GM12878 (cell line): ENCODE data around the gene TERB2.

Experiments
- BRCA1 ChIP-seq: IDR thresholded peaks from 2 replicates; pipeline ENCODE4 v1.6.1; 2011; ENCODE audit warnings: low read depth, low read length, improper control_type of control experiment
- EGR1 ChIP-seq, 2 experiments: IDR thresholded peaks; 1 replicate in 1 of 2; 2 replicates in 1 of 2; pipeline ENCODE4 v1.6.1; 2011 to 2012; ENCODE audit warnings: low read depth in 2 of 2, low read length in 2 of 2, borderline replicate concordance in 1 of 2, mild to moderate bottlenecking in 1 of 2, moderate library complexity in 1 of 2
- EP300 ChIP-seq, 2 experiments: fragments of 150-350 bp in 1 of 2; IDR thresholded peaks; 2 replicates each; pipeline ENCODE4 v1.6.1; 2011 to 2012; ENCODE audit warnings: low read depth in 2 of 2, low read length in 2 of 2, borderline replicate concordance in 1 of 2, improper control_type of control experiment in 1 of 2, inconsistent platforms in 1 of 2; ENCODE audit not compliant: control insufficient read depth in 1 of 2
- ESRRA ChIP-seq: IDR thresholded peaks from 2 replicates; pipeline ENCODE4 v1.6.1; 2012; ENCODE audit warnings: mild to moderate bottlenecking, low read length, improper control_type of control experiment
- EZH2 ChIP-seq: IDR thresholded peaks from 2 replicates; pipeline ENCODE4 v1.6.1; 2012; ENCODE audit warnings: low read depth, mild to moderate bottlenecking, control low read depth, inconsistent platforms, low read length, borderline replicate concordance; ENCODE audit not compliant: control insufficient read depth
- MYC ChIP-seq: IDR thresholded peaks from 2 replicates; pipeline ENCODE4 v1.6.1; 2011; ENCODE audit warnings: mild to moderate bottlenecking, low read length, moderate library complexity, inconsistent platforms; ENCODE audit not compliant: insufficient read depth, insufficient replicate concordance, insufficient read length, severe bottlenecking
- PAX8 ChIP-seq: fragments of 450-650 bp; IDR thresholded peaks from 2 replicates; pipeline ENCODE4 v1.6.1; 2017; ENCODE audit warnings: mild to moderate bottlenecking, moderate library complexity
- SREBF2 ChIP-seq: IDR thresholded peaks from 2 replicates; pipeline ENCODE4 v1.6.1; 2012; ENCODE audit warnings: mild to moderate bottlenecking, low read length
- YY1 ChIP-seq: IDR thresholded peaks from 2 replicates; pipeline ENCODE4 v1.6.1; 2011; ENCODE audit warnings: low read depth, mild to moderate bottlenecking, low read length

GRCh38 chr15:44909423-44909822 is 47.1 kb upstream of the TERB2 start:
- TF ChIP-seq EZH2 (no peak), SREBF2 (no peak), BRCA1 (no peak), PAX8 (no peak), MYC (no peak), YY1 (no peak), ESRRA (no peak), EGR1 (IDR thresholded peaks at IDR 0.05; ENCODE audit: borderline replicate concordance in 1 of 2, low read depth in 2 of 2, low read length in 2 of 2) (no peak), EP300 (IDR thresholded peaks at IDR 0.05; ENCODE audit: borderline replicate concordance in 1 of 2, control insufficient read depth in 1 of 2, low read depth in 2 of 2, low read length in 2 of 2) (no peak)
